Hepatocyte (in vitro differentiated cells): ENCODE results near the gene ALPK3.

Experiments
- CTCF ChIP-seq: fragments of 200-600 bp; sonication (generic); IDR thresholded peaks from 2 replicates; pipeline ENCODE4 v1.5.1; 2016; ENCODE audit warnings: antibody characterized with exemption, mild to moderate bottlenecking; ENCODE audit not compliant: poor library complexity
- EZH2 ChIP-seq: fragments of 200-600 bp; sonication (generic); IDR thresholded peaks from 2 replicates; pipeline ENCODE4 v1.6.1; 2016; ENCODE audit warnings: antibody characterized with exemption, mild to moderate bottlenecking, borderline replicate concordance

GRCh38 chr15:84859651-84860050 is 42.5 kb downstream of the ALPK3 start:
- no peak for TF ChIP-seq CTCF
- no peak for TF ChIP-seq EZH2
